HG02943 (cell line): ENCODE results near the gene PCDH20.

Experiments used
- ATAC-seq: cut with Tn5 transposase; IDR thresholded peaks from one replicate; pipeline ENCODE4 v1.9.1; 2021; ENCODE audit warnings: mild to moderate bottlenecking, low read depth, moderate library complexity; ENCODE audit not compliant: unreplicated experiment

PCDH20 gene

DNA sequence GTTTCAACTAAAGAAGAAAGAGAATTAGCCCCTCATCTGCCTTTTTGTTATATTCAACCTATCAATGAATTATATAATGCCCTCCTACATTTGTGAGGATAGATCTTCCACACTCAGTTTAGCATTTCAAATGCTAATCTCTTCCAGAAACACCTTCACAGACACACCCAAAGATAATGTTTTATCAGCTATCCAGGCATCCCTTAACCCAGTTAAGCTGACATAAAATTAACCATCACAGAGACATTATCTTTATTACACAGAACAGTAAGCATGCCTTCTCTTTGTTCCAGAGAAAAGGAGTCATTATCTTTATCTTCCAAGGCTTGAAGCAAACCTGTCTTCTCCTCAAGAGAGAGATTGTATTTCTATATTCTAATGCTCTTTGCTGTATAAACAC, 53.1 kb downstream of the PCDH20 start:
- ATAC-seq, result no peak
